GM19328 (cell line): ENCODE data around the gene RAB19.
"Not testable (repeated sequence)": the region's sequence is repeated elsewhere in the genome, so short reads cannot be mapped to it uniquely, and the experiment has no call there.

Experiments used
- ATAC-seq: cut with Tn5 transposase; IDR thresholded peaks from one replicate; pipeline ENCODE4 v1.9.1; 2021; ENCODE audit warnings: mild to moderate bottlenecking, moderate library complexity; ENCODE audit not compliant: unreplicated experiment

The RAB19 gene

DNA sequence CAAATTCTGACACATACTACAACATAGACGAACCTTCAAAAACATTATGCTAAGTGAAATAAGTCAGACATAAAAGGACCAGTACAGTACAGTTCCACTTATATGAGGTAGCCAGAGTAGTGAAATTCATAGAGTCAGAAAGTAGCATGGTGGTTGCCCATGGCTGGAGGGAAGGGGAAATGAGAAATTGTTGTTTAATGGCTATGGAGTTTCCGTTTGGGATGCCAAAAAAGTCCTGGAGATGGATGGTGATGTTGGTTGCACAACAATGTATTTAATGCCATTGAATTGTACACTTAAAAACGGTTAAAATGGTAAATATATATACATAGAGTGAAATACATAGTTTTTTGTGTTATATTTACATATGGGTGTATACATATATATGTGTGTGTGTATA, 3.5 kb upstream of the RAB19 start:
- no peak for ATAC-seq

DNA sequence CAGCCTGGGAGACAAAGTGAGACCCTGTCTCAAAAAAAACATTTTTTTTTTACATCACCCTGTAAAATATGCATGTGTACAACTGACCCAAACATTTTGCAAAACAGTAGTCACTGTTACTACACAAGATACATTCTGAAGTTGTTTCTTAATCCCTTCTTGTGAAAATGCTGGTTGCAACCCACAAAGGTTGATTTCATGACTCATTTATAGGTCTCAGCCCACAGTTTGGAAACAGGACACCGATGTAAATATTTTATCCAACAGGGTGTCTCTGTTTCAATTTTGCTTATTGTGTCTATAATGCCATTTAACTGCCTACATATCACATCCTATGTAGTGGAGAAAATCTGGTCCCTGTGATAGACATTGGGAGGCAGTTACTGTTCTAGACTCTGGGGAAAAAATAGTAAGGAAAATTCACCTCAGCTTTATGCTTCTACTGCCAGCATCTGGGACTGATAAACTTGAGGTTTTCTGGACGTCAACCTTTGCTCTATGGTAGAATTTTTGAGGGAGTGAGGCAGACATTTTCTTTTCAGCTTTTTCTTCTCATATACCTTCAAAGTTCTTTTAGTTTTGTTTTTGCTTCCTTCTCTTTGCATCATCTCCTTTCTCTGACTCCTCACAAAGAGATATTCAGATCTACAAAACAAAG, 1.6 kb upstream of the RAB19 start:
- no peak for ATAC-seq

GRCh38 chr7:140404565-140405065, 757 bp downstream of the RAB19 start:
- no peak for ATAC-seq

DNA sequence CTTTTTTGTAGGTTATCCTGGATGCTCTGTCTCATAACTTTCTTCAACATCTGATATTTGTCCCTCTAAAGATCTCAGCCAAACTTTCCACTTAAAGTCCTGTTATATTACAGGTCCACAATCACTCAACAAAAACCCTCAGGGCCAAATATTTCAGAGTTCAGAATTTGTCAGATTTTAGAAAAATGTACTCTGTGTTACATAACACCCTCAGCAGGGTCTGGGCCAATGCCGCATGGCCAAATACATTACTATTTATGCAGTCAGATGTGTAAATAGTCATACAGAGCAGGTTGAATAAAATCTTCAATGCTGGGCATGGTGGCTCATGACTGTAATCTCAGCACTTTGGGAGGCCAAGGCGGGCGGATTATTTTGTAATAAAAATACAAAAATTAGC, 11.5 kb downstream of the RAB19 start:
- no peak for ATAC-seq

DNA sequence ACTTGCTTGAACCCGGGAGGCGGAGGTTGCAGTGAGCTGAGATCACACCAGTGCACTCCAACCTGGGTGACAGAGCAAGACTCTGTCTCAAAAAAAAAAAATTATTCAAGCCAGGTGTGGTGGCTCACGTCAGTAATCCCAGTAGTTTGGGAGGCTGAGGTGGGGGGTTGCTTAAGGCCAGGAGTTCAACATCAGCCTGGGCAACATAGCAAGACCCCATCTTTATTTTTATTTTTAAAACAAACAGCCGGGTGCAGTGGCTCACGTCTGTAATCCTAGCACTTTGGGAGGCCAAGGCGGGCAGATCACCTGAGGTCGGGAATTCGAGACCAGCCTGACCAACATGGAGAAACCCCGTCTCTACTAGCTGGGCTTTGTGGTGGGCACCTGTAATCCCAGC, 12.0 kb downstream of the RAB19 start:
- ATAC-seq, result not testable (repeated sequence)

- ATAC-seq, result no peak
Observed at GRCh38 chr7:140416560-140416959, 12.7 kb downstream of the RAB19 start.

- no peak for ATAC-seq
Observed at GRCh38 chr7:140417456-140418155, 13.7 kb downstream of the RAB19 start.

- ATAC-seq, result not testable (repeated sequence)
Observed at GRCh38 chr7:140418156-140418472, 14.3 kb downstream of the RAB19 start.

DNA sequence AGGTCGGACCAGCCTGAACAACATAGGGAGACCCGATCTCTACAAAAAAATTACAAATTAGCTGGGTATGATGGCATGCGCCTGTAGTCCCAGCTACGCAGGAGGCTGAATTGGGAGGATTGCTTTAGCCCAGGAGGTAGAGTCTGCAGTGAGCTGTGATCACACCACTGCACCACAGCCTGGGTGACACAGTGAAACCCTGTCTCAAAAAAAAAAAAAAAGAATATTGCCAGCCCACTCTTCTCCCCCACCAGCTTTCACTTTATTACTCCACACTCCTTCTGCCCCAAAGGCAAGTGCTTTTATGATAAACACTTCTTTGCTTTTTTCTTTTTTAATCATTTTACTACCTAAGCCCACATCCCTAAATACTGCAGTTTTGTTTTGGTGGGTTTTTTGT, 14.8 kb downstream of the RAB19 start:
- no peak for ATAC-seq

DNA sequence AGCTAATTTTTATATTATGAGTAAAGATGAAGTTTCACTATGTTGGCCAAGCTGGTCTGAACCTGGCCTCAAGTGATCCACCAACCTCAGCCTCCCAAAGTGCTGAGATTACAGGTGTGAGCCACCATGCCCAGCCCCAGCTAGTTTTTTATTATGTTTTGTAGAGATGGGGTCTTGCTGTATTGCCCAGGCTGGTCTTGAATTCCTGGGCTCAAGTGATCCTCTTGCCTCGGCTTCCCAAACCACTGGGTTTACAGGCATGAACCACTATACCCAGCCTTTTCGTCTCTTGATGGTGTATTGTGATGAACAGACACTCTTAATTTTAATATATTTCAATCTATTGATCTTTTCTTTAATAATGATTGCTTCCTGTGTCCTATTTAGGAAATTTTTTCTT, 17.7 kb downstream of the RAB19 start:
- ATAC-seq, result no peak

GRCh38 chr7:140423501-140423900, 19.6 kb downstream of the RAB19 start:
- no peak for ATAC-seq

DNA sequence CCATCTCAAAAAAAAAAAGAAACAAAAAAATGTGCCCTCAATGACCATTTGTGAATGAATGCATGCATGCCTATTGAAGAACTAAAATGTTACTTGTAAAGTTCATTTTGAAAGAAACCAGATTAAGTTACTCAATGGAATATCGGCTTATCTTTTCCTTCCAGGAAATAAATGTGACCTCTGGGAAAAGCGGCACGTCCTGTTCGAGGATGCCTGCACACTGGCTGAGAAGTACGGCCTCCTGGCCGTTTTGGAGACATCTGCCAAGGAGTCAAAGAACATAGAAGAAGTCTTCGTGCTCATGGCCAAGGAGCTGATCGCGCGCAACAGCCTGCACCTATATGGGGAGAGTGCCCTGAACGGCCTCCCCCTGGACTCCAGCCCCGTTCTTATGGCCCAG, 21.9 kb downstream of the RAB19 start:
- no peak for ATAC-seq

- no peak for ATAC-seq
Observed at GRCh38 chr7:140426130-140426529, 22.3 kb downstream of the RAB19 start.

DNA sequence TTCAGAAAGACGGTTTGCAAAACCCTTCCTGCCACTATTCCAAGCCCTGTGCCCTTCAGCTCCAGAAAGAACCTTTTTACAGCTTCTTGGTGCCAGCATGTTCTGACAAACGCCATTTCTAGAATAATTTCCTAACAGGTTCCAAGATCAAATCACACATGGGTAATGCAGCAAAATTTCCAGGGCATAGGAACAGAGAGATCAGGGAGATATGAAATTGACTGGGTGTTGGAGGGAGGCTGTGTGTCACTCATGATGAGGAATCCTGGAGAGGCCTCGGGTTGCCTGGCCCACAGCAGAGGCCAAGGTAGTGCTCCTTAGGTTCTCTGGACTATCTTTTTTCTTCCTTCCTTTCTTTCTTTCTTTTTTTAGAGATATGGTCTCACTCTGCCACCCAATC, 29.5 kb downstream of the RAB19 start:
- no peak for ATAC-seq

GRCh38 chr7:140435252-140435895, 31.5 kb downstream of the RAB19 start:
- ATAC-seq, result no peak

DNA sequence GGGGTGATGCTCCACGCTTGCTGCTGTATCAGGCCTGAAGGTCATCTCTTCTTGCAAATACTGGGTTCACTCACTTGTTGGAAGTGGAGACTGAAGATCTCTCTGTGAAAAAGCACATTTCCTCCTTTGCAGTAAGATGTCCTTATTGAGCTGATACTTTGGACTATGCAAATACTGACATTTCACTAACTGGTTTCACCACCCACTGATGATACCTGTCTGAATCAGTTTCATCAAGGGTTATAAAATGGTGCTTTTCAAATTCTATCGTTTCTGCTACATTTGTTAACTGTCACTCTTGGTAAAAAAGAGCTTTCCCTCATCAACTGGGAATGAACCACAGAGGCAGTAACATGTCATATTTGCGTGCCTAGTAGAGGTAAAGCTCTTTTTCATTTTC, 35.5 kb downstream of the RAB19 start:
- ATAC-seq, result no peak

GRCh38 chr7:140440593-140440992, 36.7 kb downstream of the RAB19 start:
- no peak for ATAC-seq

DNA sequence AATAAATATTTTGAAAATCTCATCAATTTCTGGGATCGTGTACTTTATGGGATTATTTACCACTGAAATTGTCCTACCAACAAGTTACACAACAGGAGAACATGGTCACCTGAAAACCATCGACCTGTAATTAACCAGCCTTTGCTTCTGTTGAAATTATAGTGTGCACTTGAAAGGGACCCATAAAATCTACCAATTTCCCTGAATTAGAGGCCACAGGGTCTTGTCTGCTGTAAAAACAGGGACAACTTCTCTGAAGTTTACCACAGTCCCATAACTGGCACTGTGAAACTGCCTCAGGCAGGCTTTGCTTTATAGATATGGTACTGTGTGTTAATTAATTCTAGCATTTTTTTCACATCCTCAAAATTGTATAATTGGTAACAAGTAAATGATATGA, 37.7 kb downstream of the RAB19 start:
- no peak for ATAC-seq

DNA sequence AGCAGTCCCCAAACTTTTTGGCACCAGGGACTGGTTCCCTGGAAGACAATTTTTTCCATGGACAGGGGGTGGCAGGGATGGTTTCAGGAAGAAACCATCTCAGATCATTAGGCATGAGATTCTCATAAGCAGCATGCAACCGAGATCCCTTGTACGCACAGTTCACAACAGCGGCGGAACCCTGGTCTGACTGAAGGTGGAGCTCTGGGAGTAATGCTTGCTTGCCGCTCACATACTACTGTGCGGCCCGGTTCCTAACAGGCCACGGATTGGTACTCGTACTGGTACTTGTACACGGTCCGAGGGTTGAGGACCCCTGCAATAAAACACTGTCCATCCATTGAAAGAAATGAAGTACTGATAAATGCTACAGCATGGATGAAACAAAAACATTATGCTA, 42.6 kb downstream of the RAB19 start:
- ATAC-seq, result no peak

GRCh38 chr7:140447841-140448240, 44.0 kb downstream of the RAB19 start:
- ATAC-seq, result no peak

DNA sequence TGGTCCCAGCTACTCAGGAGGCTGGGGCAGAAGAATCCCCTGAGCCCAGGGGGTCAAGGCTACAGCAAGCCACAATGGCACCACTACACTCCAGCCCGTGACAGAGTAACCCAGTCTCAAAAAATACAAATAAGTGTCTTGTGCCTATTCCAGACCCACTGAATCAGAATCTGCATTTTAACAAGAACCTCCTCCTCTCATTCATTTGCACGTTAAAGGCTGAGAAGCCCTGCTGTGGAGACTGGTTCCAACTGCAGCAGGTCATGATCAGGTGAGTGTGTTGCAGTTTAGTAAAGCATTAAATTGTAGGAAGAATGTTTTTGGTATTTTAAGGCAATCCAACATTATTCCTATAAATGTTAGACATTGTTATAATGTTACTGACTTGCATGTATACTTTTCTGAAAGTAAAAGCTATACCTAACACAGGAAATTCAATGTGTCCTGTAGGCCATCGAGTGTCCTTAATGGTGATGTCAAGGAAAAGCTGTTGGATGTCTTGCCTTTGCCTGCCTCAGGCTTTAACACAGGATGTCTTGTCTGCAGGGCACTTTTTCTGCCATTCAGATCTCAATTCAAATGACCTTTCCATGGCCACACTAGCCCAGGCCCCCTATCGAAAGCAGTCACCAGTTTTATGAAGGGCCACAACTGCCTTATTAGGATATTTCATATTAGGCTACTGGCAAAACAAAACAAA, 45.1 kb downstream of the RAB19 start:
- ATAC-seq, result no peak

- ATAC-seq, result no peak
Observed at GRCh38 chr7:140451716-140452115, 47.9 kb downstream of the RAB19 start.
